ENCODE data around the gene GALNTL6.

GRCh38 chr4:172168888-172169287 lies 355.7 kb downstream of the GALNTL6 start:
- TF ChIP-seq CTCF (IDR thresholded peaks at IDR 0.05) (no peak), POLR2A (IDR thresholded peaks at IDR 0.05) (no peak)

All from lower leg skin (tissue), 3 donors.